Measurements from ENCODE around the gene KHDC1L. TPM values are rescaled to one million over a fixed set of nuclear protein-coding genes. Genes with fewer than 3 reads are reported as not detected.

The KHDC1L gene
- total RNA-seq, 1 donor from 2014 or later: not detected

- H3K4me1 Mint-ChIP-seq (ENCODE audit: low read depth): peaks cover 7% of the 10 kb centered on the region
- H3K27ac Mint-ChIP-seq (ENCODE audit: unreplicated experiment): no peak overlapping the region
- H3K4me3 Mint-ChIP-seq (ENCODE audit: unreplicated experiment): peak overlapping the region; percentile 45
- H3K9me3 Mint-ChIP-seq (ENCODE audit: low read depth): no peaks in the 10 kb centered on the region
- no peak for DNase-seq (ENCODE audit: low spot score)
- no peaks in the 10 kb centered on the region for H3K36me3 Mint-ChIP-seq (ENCODE audit: low read depth)
- H3K27me3 Mint-ChIP-seq (ENCODE audit: low read depth): peaks cover 6% of the 10 kb centered on the region
- TF ChIP-seq CTCF (IDR thresholded peaks at IDR 0.05): peak; percentile 92
Measured at GRCh38 chr6:73180763-73181619, 44.3 kb downstream of the KHDC1L start.

GRCh38 chr6:73180076-73180738, 45.1 kb downstream of the KHDC1L start:
- no peaks in the 10 kb centered on the region for H3K9me3 Mint-ChIP-seq (ENCODE audit: low read depth)
- H3K4me3 Mint-ChIP-seq (ENCODE audit: unreplicated experiment): no peak overlapping the region
- no peaks in the 10 kb centered on the region for H3K36me3 Mint-ChIP-seq (ENCODE audit: low read depth)
- TF ChIP-seq CTCF (IDR thresholded peaks at IDR 0.05): no peak
- peaks cover 7% of the 10 kb centered on the region for H3K4me1 Mint-ChIP-seq (ENCODE audit: low read depth)
- DNase-seq (ENCODE audit: low spot score): no peak
- H3K27me3 Mint-ChIP-seq (ENCODE audit: low read depth): peaks cover 3% of the 10 kb centered on the region
- H3K27ac Mint-ChIP-seq (ENCODE audit: unreplicated experiment): no peak overlapping the region

- Mint-ChIP-seq H3K9me3 (ENCODE audit: low read depth) (no peaks in the 10 kb centered on the region), H3K4me3 (ENCODE audit: unreplicated experiment) (no peak overlapping the region), H3K4me1 (ENCODE audit: low read depth) (peaks cover 7% of the 10 kb centered on the region), H3K27ac (ENCODE audit: unreplicated experiment) (no peak overlapping the region), H3K36me3 (ENCODE audit: low read depth) (no peaks in the 10 kb centered on the region), H3K27me3 (ENCODE audit: low read depth) (no peaks in the 10 kb centered on the region)
- no peak for DNase-seq (ENCODE audit: low spot score)
- TF ChIP-seq CTCF (IDR thresholded peaks at IDR 0.05): no peak
Measured at GRCh38 chr6:73177221-73177944, 47.9 kb downstream of the KHDC1L start.

GRCh38 chr6:73176057-73176456, 49.2 kb downstream of the KHDC1L start:
- Mint-ChIP-seq H3K4me1 (ENCODE audit: low read depth) (peaks cover 5% of the 10 kb centered on the region), H3K4me3 (ENCODE audit: unreplicated experiment) (no peak overlapping the region), H3K36me3 (ENCODE audit: low read depth) (no peaks in the 10 kb centered on the region), H3K9me3 (ENCODE audit: low read depth) (no peaks in the 10 kb centered on the region), H3K27me3 (ENCODE audit: low read depth) (no peaks in the 10 kb centered on the region), H3K27ac (ENCODE audit: unreplicated experiment) (no peak overlapping the region)
- no peak for DNase-seq (ENCODE audit: low spot score)
- TF ChIP-seq CTCF (IDR thresholded peaks at IDR 0.05): no peak

- no peak overlapping the region for H3K27ac Mint-ChIP-seq (ENCODE audit: unreplicated experiment)
- H3K27me3 Mint-ChIP-seq (ENCODE audit: low read depth): no peaks in the 10 kb centered on the region
- H3K36me3 Mint-ChIP-seq (ENCODE audit: low read depth): no peaks in the 10 kb centered on the region
- no peak overlapping the region for H3K4me3 Mint-ChIP-seq (ENCODE audit: unreplicated experiment)
- no peak for TF ChIP-seq CTCF (IDR thresholded peaks at IDR 0.05)
- no peak for DNase-seq (ENCODE audit: low spot score)
- no peaks in the 10 kb centered on the region for H3K9me3 Mint-ChIP-seq (ENCODE audit: low read depth)
- H3K4me1 Mint-ChIP-seq (ENCODE audit: low read depth): no peaks in the 10 kb centered on the region
Measured at GRCh38 chr6:73174646-73175045, 50.6 kb downstream of the KHDC1L start.
